ENCODE measurements around the gene LAMA4.

DNA sequence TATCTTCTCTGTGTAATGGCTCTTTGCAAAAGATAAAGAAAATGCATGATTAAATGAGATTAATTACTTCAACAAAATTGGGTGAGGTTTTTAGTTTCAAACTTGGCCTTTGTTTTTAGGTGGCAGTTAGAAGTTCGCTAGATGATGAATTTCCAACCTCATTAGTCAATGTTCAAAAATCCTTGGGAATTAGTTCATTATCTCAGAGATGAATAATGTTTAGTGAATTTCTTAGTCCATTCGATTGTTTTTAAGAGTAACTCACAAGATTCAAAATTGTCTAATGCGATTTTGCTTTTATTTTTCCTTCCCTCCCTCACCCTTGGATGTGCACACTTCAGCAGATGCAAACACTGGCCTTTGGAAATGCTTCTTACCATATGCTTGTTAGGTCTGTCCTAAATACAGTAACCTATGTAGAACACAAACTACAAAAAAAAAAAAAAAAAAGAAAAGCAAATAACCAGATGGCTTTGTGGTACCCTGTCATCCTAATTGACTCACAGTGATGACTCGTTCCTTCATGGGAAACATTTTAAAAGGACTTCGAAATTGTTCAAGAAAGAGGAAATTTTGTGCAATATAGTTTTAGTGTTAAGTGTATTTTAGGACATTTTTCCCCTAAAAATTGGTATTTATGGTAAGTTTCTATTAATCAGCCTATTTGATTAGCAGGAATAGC lies 100.3 kb downstream of the LAMA4 start:
- no peak for TF ChIP-seq EZH2 (IDR thresholded peaks at IDR 0.05)
- TF ChIP-seq, protein P1, sequence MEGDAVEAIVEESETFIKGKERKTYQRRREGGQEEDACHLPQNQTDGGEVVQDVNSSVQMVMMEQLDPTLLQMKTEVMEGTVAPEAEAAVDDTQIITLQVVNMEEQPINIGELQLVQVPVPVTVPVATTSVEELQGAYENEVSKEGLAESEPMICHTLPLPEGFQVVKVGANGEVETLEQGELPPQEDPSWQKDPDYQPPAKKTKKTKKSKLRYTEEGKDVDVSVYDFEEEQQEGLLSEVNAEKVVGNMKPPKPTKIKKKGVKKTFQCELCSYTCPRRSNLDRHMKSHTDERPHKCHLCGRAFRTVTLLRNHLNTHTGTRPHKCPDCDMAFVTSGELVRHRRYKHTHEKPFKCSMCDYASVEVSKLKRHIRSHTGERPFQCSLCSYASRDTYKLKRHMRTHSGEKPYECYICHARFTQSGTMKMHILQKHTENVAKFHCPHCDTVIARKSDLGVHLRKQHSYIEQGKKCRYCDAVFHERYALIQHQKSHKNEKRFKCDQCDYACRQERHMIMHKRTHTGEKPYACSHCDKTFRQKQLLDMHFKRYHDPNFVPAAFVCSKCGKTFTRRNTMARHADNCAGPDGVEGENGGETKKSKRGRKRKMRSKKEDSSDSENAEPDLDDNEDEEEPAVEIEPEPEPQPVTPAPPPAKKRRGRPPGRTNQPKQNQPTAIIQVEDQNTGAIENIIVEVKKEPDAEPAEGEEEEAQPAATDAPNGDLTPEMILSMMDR (IDR thresholded peaks at IDR 0.05), result no peak
- TF ChIP-seq EZH2phosphoT487 (IDR thresholded peaks at IDR 0.05), result no peak

Data from neural progenitor cell (in vitro differentiated cells).